Lung (tissue), 12 donors: ENCODE data around the gene CSRP3. TPM values are rescaled to one million over a fixed set of nuclear protein-coding genes. Genes with fewer than 3 reads are reported as not detected.
A peak's percentile ranks its signal among the peaks of the same experiment; 100 is the strongest.

ENCODE experiments used
- ATAC-seq: fragments of 200-7000 bp; cut with Tn5 transposase; one replicate; pipeline ENCODE4 v1.9.1; 2020; ENCODE audit warnings: moderate number of reproducible peaks; ENCODE audit not compliant: insufficient read depth, low FRiP score
- DNase-seq, 3 donors: peaks; one replicate each; pipeline ENCODE4 v3.0.0-alpha.2; 2013 to 2017
- H3K27ac ChIP-seq, 2 donors: one replicate each; pipeline ENCODE4 v1.5.1; 2013; ENCODE audit warnings: mild to moderate bottlenecking in 2 of 2, moderate library complexity in 2 of 2, control low read depth in 1 of 2, inconsistent platforms in 1 of 2, low read depth in 1 of 2, low read length in 1 of 2
- H3K27me3 ChIP-seq, 3 donors: one replicate each; pipeline ENCODE4 v1.5.1; 2013; ENCODE audit warnings: low read length in 2 of 3; ENCODE audit not compliant: control insufficient read depth in 3 of 3, insufficient read depth in 3 of 3
- H3K36me3 ChIP-seq, 4 donors: one replicate each; pipeline ENCODE4 v1.5.1; 2013; ENCODE audit warnings: low read length in 4 of 4, mild to moderate bottlenecking in 1 of 4, moderate library complexity in 1 of 4; ENCODE audit not compliant: control insufficient read depth in 4 of 4, insufficient read depth in 4 of 4
- H3K4me1 ChIP-seq, 5 donors: one replicate each; pipeline ENCODE4 v1.5.1; 2013; ENCODE audit warnings: low read length in 5 of 5, mild to moderate bottlenecking in 2 of 5, moderate library complexity in 1 of 5; ENCODE audit not compliant: control insufficient read depth in 5 of 5, insufficient read depth in 5 of 5
- H3K4me3 ChIP-seq: one replicate; pipeline ENCODE4 v1.5.1; 2013; ENCODE audit warnings: mild to moderate bottlenecking, control low read depth, moderate library complexity
- H3K9ac ChIP-seq, 2 donors: one replicate each; pipeline ENCODE4 v1.5.1; 2013; ENCODE audit warnings: low read length in 2 of 2, control low read depth in 1 of 2; ENCODE audit not compliant: insufficient read depth in 1 of 2
- H3K9me3 ChIP-seq, 4 donors: one replicate each; pipeline ENCODE4 v1.5.1; 2013; ENCODE audit warnings: low read length in 3 of 4, mild to moderate bottlenecking in 1 of 4, moderate library complexity in 1 of 4; ENCODE audit not compliant: control insufficient read depth in 4 of 4, insufficient read depth in 3 of 4
- CTCF ChIP-seq: IDR thresholded peaks from 2 replicates; pipeline ENCODE4 v1.5.1; 2012; ENCODE audit warnings: mild to moderate bottlenecking; ENCODE audit errors: control extremely low read depth, extremely low read depth
- WGBS, 2 donors: extraction: QIAGEN DNeasy Blood & Tissue Kit; methylation state at CpG; one replicate each; pipeline ENCODE4 v1.1.7; 2013; 5-methylcytosine and 5-hydroxymethylcytosine counted together
- polyA plus RNA-seq, 2 donors: library from polyadenylated mRNA; stranded (reverse); fragments of 200-250 nt; gene quantifications; one replicate each; pipeline ENCODE4 v1.2.1, GENCODE V29; 2013
- total RNA-seq, 2 donors: library from RNA; depleted of rRNA in 1 of 2; stranded (reverse); fragments of >200 nt in 1 of 2; gene quantifications; one replicate each; pipeline ENCODE4 v1.2.1, GENCODE V29; 2014 to 2021
- donor health status: control.
- donor health status: control.
- donor health status: Bipolar disorder and iron deficiency.
- donor health status: healthy.
- donor health status: DM: yes; HTN: yes; CAD: no.

The CSRP3 gene
- total and polyA plus RNA-seq, 4 donors = 0.07 to 3.5 TPM; not detected in 2

- H3K4me3 ChIP-seq = no peak overlapping the region
- 79 to 83% methylated on average over 15 of the region's 15 CpGs for WGBS, 2 donors
These were observed 17.1 kb upstream of the CSRP3 start for GRCh38 chr11:19218786-19219460.

GRCh38 chr11:19218216-19218615 lies 16.4 kb upstream of the CSRP3 start:
- H3K4me1 ChIP-seq = peaks cover 0 to 12% (median 3%) of the 10 kb centered on the region in 5 donors
- 83 to 92% methylated on average over 3 of the region's 3 CpGs for whole genome bisulfite sequencing, 2 donors
- no peak overlapping the region for H3K4me3 ChIP-seq
- DNase-seq (no peak), ATAC-seq (no peak)
- no peak overlapping the region for H3K9ac ChIP-seq
- H3K36me3 ChIP-seq = no peaks in the 10 kb centered on the region
- H3K27me3 ChIP-seq = peaks cover 0 to 5% (median 0%) of the 10 kb centered on the region in 3 donors
- TF ChIP-seq CTCF = no peak
- H3K9me3 ChIP-seq = peaks cover 0 to 4% (median 0%) of the 10 kb centered on the region in 4 donors
- H3K27ac ChIP-seq = peak overlapping the region in 1 of 2 donors; percentile 71

More at GRCh38 chr11:19218786-19219460, 17.1 kb upstream of the CSRP3 start:
- no peak for TF ChIP-seq CTCF
- H3K4me1 ChIP-seq = peaks cover 0 to 12% (median 3%) of the 10 kb centered on the region in 5 donors
- peak; percentile 58 to 61 (median 59) for DNase-seq
- H3K27ac ChIP-seq = peak overlapping the region in 1 of 2 donors; percentile 71
- peaks cover 0 to 4% (median 0%) of the 10 kb centered on the region in 4 donors for H3K9me3 ChIP-seq
- no peak overlapping the region for H3K9ac ChIP-seq
- ATAC-seq = no peak
- H3K27me3 ChIP-seq = peaks cover 0 to 3% (median 0%) of the 10 kb centered on the region in 3 donors
- H3K36me3 ChIP-seq = no peaks in the 10 kb centered on the region

GRCh38 chr11:19216709-19217374 lies 15.1 kb upstream of the CSRP3 start:
- H3K9ac ChIP-seq = no peak overlapping the region
- no peaks in the 10 kb centered on the region for H3K36me3 ChIP-seq
- H3K9me3 ChIP-seq = peaks cover 0 to 2% (median 0%) of the 10 kb centered on the region in 4 donors
- ATAC-seq = no peak
- peaks cover 0 to 12% (median 3%) of the 10 kb centered on the region in 5 donors for H3K4me1 ChIP-seq
- no peak for DNase-seq
- H3K27me3 ChIP-seq = peaks cover 0 to 5% (median 0%) of the 10 kb centered on the region in 3 donors
- H3K4me3 ChIP-seq = no peak overlapping the region
- 43 to 52% methylated on average over 3 of the region's 3 CpGs for WGBS, 2 donors
- H3K27ac ChIP-seq = peak overlapping the region in 1 of 2 donors; percentile 15
- TF ChIP-seq CTCF = no peak
